ENCODE data around the gene NAA20.

DNA sequence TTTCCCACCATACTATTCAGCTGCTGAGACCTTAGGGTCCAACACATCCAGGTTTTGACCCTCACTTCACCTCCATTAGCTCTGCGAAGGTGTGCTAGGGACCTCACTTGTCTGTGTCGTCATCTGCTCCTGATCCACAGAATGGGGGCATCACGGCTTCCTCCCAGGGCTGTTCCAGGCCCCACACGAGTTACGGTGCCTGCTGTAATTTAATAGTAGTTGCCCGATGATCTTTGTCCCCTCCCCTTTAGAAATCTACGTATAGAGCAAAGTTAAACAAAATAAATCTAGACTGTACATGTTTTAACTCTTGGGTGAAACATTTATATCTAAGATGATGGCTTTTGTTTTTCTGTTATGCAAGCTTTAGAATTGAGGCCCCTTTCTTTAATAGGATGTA, 49.1 kb upstream of the NAA20 start:
- TF ChIP-seq MAFK (IDR thresholded peaks at IDR 0.05; ENCODE audit: low read length) = no peak
- TF ChIP-seq PHTF2 (CRISPR knock-in tag; IDR thresholded peaks at IDR 0.05) = no peak
- TF ChIP-seq, protein P1, sequence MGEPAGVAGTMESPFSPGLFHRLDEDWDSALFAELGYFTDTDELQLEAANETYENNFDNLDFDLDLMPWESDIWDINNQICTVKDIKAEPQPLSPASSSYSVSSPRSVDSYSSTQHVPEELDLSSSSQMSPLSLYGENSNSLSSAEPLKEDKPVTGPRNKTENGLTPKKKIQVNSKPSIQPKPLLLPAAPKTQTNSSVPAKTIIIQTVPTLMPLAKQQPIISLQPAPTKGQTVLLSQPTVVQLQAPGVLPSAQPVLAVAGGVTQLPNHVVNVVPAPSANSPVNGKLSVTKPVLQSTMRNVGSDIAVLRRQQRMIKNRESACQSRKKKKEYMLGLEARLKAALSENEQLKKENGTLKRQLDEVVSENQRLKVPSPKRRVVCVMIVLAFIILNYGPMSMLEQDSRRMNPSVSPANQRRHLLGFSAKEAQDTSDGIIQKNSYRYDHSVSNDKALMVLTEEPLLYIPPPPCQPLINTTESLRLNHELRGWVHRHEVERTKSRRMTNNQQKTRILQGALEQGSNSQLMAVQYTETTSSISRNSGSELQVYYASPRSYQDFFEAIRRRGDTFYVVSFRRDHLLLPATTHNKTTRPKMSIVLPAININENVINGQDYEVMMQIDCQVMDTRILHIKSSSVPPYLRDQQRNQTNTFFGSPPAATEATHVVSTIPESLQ (CRISPR knock-in tag; IDR thresholded peaks at IDR 0.05) = no peak

All from K562 (cell line).